ENCODE data around the gene MYADML2.

GRCh38 chr17:81911969-81912368 lies 35.1 kb downstream of the MYADML2 start:
- TF ChIP-seq EP300 (IDR thresholded peaks at IDR 0.05; ENCODE audit: borderline replicate concordance in 1 of 2, low read depth in 2 of 2, low read length in 2 of 2), result no peak
- TF ChIP-seq CTCF (IDR thresholded peaks at IDR 0.05; ENCODE audit: control extremely low read depth in 1 of 3, insufficient read depth in 1 of 3, low read depth in 1 of 3, low read length in 3 of 3), result no peak
- TF ChIP-seq POLR2AphosphoS5 (IDR thresholded peaks at IDR 0.05; ENCODE audit: low read depth, low read length), result no peak
